ENCODE measurements around the gene PPP2R5E.

DNA sequence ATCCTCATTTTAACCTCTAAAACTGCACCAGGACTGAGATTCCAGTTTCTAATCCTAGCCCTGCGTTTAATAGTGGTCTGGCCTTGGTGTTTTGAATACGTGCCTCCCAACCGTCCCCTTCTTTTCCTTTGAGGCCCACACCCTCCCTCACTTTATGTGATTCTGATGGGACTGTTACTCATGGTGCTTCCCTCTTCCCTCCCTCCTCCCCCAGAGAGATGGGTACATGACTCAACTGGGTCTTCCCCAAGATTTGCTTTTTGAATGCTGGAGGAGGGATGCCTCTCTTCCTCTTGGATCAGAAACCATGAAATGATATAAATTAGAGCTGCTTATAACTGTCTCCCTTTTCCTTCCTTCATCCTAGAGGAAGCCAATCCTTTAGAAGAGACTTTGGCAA is 8.2 kb upstream of the PPP2R5E start:
- no peak for TF ChIP-seq ZNF274 (IDR thresholded peaks at IDR 0.05; ENCODE audit: insufficient read depth, insufficient read length)
- TF ChIP-seq, protein P1, sequence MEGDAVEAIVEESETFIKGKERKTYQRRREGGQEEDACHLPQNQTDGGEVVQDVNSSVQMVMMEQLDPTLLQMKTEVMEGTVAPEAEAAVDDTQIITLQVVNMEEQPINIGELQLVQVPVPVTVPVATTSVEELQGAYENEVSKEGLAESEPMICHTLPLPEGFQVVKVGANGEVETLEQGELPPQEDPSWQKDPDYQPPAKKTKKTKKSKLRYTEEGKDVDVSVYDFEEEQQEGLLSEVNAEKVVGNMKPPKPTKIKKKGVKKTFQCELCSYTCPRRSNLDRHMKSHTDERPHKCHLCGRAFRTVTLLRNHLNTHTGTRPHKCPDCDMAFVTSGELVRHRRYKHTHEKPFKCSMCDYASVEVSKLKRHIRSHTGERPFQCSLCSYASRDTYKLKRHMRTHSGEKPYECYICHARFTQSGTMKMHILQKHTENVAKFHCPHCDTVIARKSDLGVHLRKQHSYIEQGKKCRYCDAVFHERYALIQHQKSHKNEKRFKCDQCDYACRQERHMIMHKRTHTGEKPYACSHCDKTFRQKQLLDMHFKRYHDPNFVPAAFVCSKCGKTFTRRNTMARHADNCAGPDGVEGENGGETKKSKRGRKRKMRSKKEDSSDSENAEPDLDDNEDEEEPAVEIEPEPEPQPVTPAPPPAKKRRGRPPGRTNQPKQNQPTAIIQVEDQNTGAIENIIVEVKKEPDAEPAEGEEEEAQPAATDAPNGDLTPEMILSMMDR (IDR thresholded peaks at IDR 0.05 in 2 of 3, conservative IDR thresholded peaks at IDR 0.05 in 1 of 3; ENCODE audit: control insufficient read depth in 2 of 3, extremely low read depth in 1 of 3, insufficient read depth in 1 of 3, low read depth in 3 of 3, low read length in 3 of 3): no peak
- no peak for TF ChIP-seq CBFB (IDR thresholded peaks at IDR 0.05; ENCODE audit: low read depth)
- TF ChIP-seq POLR2AphosphoS5 (IDR thresholded peaks at IDR 0.05; ENCODE audit: low read length): no peak
- TF ChIP-seq, protein P2, sequence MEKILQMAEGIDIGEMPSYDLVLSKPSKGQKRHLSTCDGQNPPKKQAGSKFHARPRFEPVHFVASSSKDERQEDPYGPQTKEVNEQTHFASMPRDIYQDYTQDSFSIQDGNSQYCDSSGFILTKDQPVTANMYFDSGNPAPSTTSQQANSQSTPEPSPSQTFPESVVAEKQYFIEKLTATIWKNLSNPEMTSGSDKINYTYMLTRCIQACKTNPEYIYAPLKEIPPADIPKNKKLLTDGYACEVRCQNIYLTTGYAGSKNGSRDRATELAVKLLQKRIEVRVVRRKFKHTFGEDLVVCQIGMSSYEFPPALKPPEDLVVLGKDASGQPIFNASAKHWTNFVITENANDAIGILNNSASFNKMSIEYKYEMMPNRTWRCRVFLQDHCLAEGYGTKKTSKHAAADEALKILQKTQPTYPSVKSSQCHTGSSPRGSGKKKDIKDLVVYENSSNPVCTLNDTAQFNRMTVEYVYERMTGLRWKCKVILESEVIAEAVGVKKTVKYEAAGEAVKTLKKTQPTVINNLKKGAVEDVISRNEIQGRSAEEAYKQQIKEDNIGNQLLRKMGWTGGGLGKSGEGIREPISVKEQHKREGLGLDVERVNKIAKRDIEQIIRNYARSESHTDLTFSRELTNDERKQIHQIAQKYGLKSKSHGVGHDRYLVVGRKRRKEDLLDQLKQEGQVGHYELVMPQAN (conservative IDR thresholded peaks at IDR 0.05): no peak
- no peak for TF ChIP-seq CREB1 (IDR thresholded peaks at IDR 0.05; ENCODE audit: low read depth)
- TF ChIP-seq EP300 (IDR thresholded peaks at IDR 0.05; ENCODE audit: borderline replicate concordance in 1 of 2, control insufficient read depth in 1 of 2, low read depth in 2 of 2, low read length in 2 of 2): no peak
- TF ChIP-seq GABPA (IDR thresholded peaks at IDR 0.05; ENCODE audit: low read depth): no peak
- TF ChIP-seq DPF2 (IDR thresholded peaks at IDR 0.05): no peak

Data from GM12878 (cell line).